ENCODE results near the gene PPM1L.

Gene PPM1L

GRCh38 chr3:161070252-161070930 is 314.4 kb downstream of the PPM1L start:
- no peak overlapping the region for H3K4me2 ChIP-seq
- H3K9ac ChIP-seq, result no peak overlapping the region
- H3K27ac ChIP-seq, result no peak overlapping the region
- no peaks in the 10 kb centered on the region for H4K20me1 ChIP-seq (ENCODE audit: insufficient read depth)
- no peaks in the 10 kb centered on the region for H3K79me2 ChIP-seq (ENCODE audit: insufficient read depth, low read depth)
- H3K4me3 ChIP-seq (IDR thresholded peaks at IDR 0.05; ENCODE audit: insufficient read depth, low read depth, low read length), result no peak overlapping the region
- no peaks in the 10 kb centered on the region for H3K27me3 ChIP-seq (ENCODE audit: insufficient read depth, low read depth)
- peaks cover 10% of the 10 kb centered on the region for H3K4me1 ChIP-seq (ENCODE audit: low read depth, poor library complexity, severe bottlenecking)
- no peak for TF ChIP-seq CTCF (conservative IDR thresholded peaks at IDR 0.05; ENCODE audit: low read depth, low read length)
- no peaks in the 10 kb centered on the region for H3K36me3 ChIP-seq (ENCODE audit: insufficient read depth)
- no peak overlapping the region for H2AFZ ChIP-seq (ENCODE audit: low read depth)

GRCh38 chr3:161070980-161071663 is 315.1 kb downstream of the PPM1L start:
- no peak for TF ChIP-seq CTCF (conservative IDR thresholded peaks at IDR 0.05; ENCODE audit: low read depth, low read length)
- Histone ChIP-seq H4K20me1 (ENCODE audit: insufficient read depth) (no peaks in the 10 kb centered on the region), H2AFZ (ENCODE audit: low read depth) (no peak overlapping the region), H3K4me1 (ENCODE audit: low read depth, poor library complexity, severe bottlenecking) (peaks cover 10% of the 10 kb centered on the region), H3K27me3 (ENCODE audit: insufficient read depth, low read depth) (no peaks in the 10 kb centered on the region), H3K9ac (no peak overlapping the region), H3K79me2 (ENCODE audit: insufficient read depth, low read depth) (no peaks in the 10 kb centered on the region), H3K27ac (no peak overlapping the region), H3K4me3 (IDR thresholded peaks at IDR 0.05; ENCODE audit: insufficient read depth, low read depth, low read length) (no peak overlapping the region), H3K36me3 (ENCODE audit: insufficient read depth) (no peaks in the 10 kb centered on the region), H3K4me2 (no peak overlapping the region)

- Histone ChIP-seq H3K79me2 (ENCODE audit: insufficient read depth, low read depth) (no peaks in the 10 kb centered on the region), H3K4me2 (no peak overlapping the region), H4K20me1 (ENCODE audit: insufficient read depth) (no peaks in the 10 kb centered on the region), H3K4me1 (ENCODE audit: low read depth, poor library complexity, severe bottlenecking) (peaks cover 1% of the 10 kb centered on the region), H3K9ac (no peak overlapping the region), H3K36me3 (ENCODE audit: insufficient read depth) (no peaks in the 10 kb centered on the region), H3K27me3 (ENCODE audit: insufficient read depth, low read depth) (no peaks in the 10 kb centered on the region), H3K4me3 (IDR thresholded peaks at IDR 0.05; ENCODE audit: insufficient read depth, low read depth, low read length) (no peak overlapping the region), H2AFZ (ENCODE audit: low read depth) (no peak overlapping the region), H3K27ac (no peak overlapping the region)
- no peak for TF ChIP-seq CTCF (conservative IDR thresholded peaks at IDR 0.05; ENCODE audit: low read depth, low read length)
Observed at GRCh38 chr3:161072211-161072621, 316.2 kb downstream of the PPM1L start.

GRCh38 chr3:161072751-161073150 is 316.7 kb downstream of the PPM1L start:
- Histone ChIP-seq H4K20me1 (ENCODE audit: insufficient read depth) (no peaks in the 10 kb centered on the region), H3K36me3 (ENCODE audit: insufficient read depth) (no peaks in the 10 kb centered on the region), H3K79me2 (ENCODE audit: insufficient read depth, low read depth) (no peaks in the 10 kb centered on the region), H3K27ac (no peak overlapping the region), H3K4me3 (IDR thresholded peaks at IDR 0.05; ENCODE audit: insufficient read depth, low read depth, low read length) (no peak overlapping the region), H2AFZ (ENCODE audit: low read depth) (no peak overlapping the region), H3K4me2 (no peak overlapping the region), H3K4me1 (ENCODE audit: low read depth, poor library complexity, severe bottlenecking) (no peaks in the 10 kb centered on the region), H3K27me3 (ENCODE audit: insufficient read depth, low read depth) (no peaks in the 10 kb centered on the region), H3K9ac (no peak overlapping the region)
- TF ChIP-seq CTCF (conservative IDR thresholded peaks at IDR 0.05; ENCODE audit: low read depth, low read length), result no peak

All from KMS-11 (cell line).